Mucosa of descending colon (tissue), 3 donors: Measurements from ENCODE around the gene CLOCK. TPM values are rescaled to one million over a fixed set of nuclear protein-coding genes. Genes with fewer than 3 reads are reported as not detected.

ENCODE experiments used
- ATAC-seq: fragments of 200-7000 bp; cut with Tn5 transposase; one replicate; pipeline ENCODE4 v1.9.1; 2020; ENCODE audit warnings: mild to moderate bottlenecking, moderate library complexity
- DNase-seq, 3 donors: peaks; one replicate each; pipeline ENCODE4 v3.0.0-alpha.2; 2020
- H3K36me3 ChIP-seq: fragments of 200-600 bp; one replicate; pipeline ENCODE4 v1.8.0; 2021; ENCODE audit warnings: low read depth, mild to moderate bottlenecking
- H3K4me1 ChIP-seq: fragments of 200-600 bp; one replicate; pipeline ENCODE4 v1.8.0; 2021; ENCODE audit warnings: low read depth, mild to moderate bottlenecking
- H3K4me3 ChIP-seq: fragments of 200-600 bp; one replicate; pipeline ENCODE4 v1.8.0; 2021; ENCODE audit warnings: mild to moderate bottlenecking
- H3K9me3 ChIP-seq: fragments of 200-600 bp; one replicate; pipeline ENCODE4 v1.8.0; 2021; ENCODE audit warnings: mild to moderate bottlenecking
- CTCF ChIP-seq: fragments of 200-600 bp; IDR thresholded peaks from one replicate; pipeline ENCODE4 v1.8.0; 2022; ENCODE audit warnings: antibody characterized with exemption, mild to moderate bottlenecking
- intact Hi-C, 2 donors: fragments of 100-400 bp; cut with DNase I in 1 of 2; cut with micrococcal nuclease in 1 of 2; formaldehyde crosslinking; loops; one replicate each; pipeline versions ENCODE4 v1.11.0 to v1.11.1; 2022; cut with DNase I, micrococcal nuclease
- total RNA-seq, 3 donors: library from RNA; stranded (reverse); fragmentation: NEBNext Ultra II Directional in 2 of 3; extraction: Animal tissue kit (Norgen Biotek cat#: 25700) in 2 of 3; gene quantifications; one replicate each; pipeline versions ENCODE4 v1.2.1 to v1.2.4, GENCODE V29; 2021 to 2023
- donor health status: DM: no; HTN: no; CAD: no; lungs with moderate emphysema.
- donor health status: DM: no; HTN: no; CAD: no.
- donor health status: DM: no; HTN: yes; CAD: no.

The CLOCK gene
- total RNA-seq, 3 donors from 2014 or later: 17.4 to 33.1 (median 25.3) TPM

GRCh38 chr4:55395218-55395528 lies 151.5 kb downstream of the CLOCK start:
- Histone ChIP-seq H3K9me3 (no peaks in the 10 kb centered on the region), H3K4me3 (peak overlapping the region; percentile 92), H3K4me1 (peaks cover 26% of the 10 kb centered on the region), H3K36me3 (no peaks in the 10 kb centered on the region)
- DNase-seq (no peak), ATAC-seq (no peak)
- no peak for TF ChIP-seq CTCF
- intact Hi-C loops: loop anchor here in 1 of 2 donors (10.0 kb wide), 1 partner anchor 50 kb away; the partner anchor contains the start of gene SRD5A3

GRCh38 chr4:55393461-55394320 lies 153.0 kb downstream of the CLOCK start:
- intact Hi-C loops: loop anchor here in 1 of 2 donors (10.0 kb wide), 1 partner anchor 49 kb away; the partner anchor contains the start of gene SRD5A3
- TF ChIP-seq CTCF: no peak
- no peak overlapping the region for H3K4me3 ChIP-seq
- peaks cover 16% of the 10 kb centered on the region for H3K4me1 ChIP-seq
- DNase-seq (no peak), ATAC-seq (no peak)
- no peaks in the 10 kb centered on the region for H3K36me3 ChIP-seq
- no peaks in the 10 kb centered on the region for H3K9me3 ChIP-seq

- TF ChIP-seq CTCF: no peak
- no peak for ATAC-seq
These were observed 159.9 kb downstream of the CLOCK start for GRCh38 chr4:55386840-55387239.

GRCh38 chr4:55386073-55386472 lies 160.6 kb downstream of the CLOCK start:
- DNase-seq (no peak), ATAC-seq (peak; percentile 50)
- TF ChIP-seq CTCF: no peak
- Histone ChIP-seq H3K36me3 (no peaks in the 10 kb centered on the region), H3K9me3 (no peaks in the 10 kb centered on the region), H3K4me3 (no peak overlapping the region), H3K4me1 (no peaks in the 10 kb centered on the region)
- intact Hi-C loops: no loop called here

More at GRCh38 chr4:55386840-55387239, 159.9 kb downstream of the CLOCK start:
- no peaks in the 10 kb centered on the region for H3K4me1 ChIP-seq
- no peaks in the 10 kb centered on the region for H3K36me3 ChIP-seq
- intact Hi-C loops: no loop called here
- H3K9me3 ChIP-seq: no peaks in the 10 kb centered on the region
- DNase-seq: no peak
- H3K4me3 ChIP-seq: no peak overlapping the region

- H3K9me3 ChIP-seq: no peaks in the 10 kb centered on the region
- TF ChIP-seq CTCF: no peak
- no peaks in the 10 kb centered on the region for H3K36me3 ChIP-seq
- H3K4me3 ChIP-seq: no peak overlapping the region
- H3K4me1 ChIP-seq: no peaks in the 10 kb centered on the region
- intact Hi-C loops: no loop called here
- DNase-seq: no peak
- no peak for ATAC-seq
These were observed 161.5 kb downstream of the CLOCK start for GRCh38 chr4:55385201-55385649.
